ENCODE results near the gene RGCC.

DNA sequence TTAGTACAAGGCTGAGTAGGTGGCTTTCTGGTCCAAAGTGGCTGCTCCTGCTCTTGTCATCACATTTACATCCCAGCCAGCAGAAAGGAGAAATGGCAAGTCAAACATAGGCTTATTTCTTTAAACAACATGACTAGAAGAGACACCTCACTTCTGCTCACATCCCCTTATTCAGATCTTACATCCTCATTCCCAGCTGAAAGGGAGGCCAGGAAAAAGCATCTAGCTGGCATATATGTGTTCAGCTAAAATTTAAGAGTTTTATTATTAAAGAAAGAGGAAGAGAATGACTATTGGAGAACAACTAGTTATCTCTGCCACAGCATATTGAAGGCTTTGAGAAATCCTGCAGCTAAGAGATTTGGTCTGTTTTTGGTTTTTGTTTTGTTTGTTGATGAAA, 34.1 kb downstream of the RGCC start:
- TF ChIP-seq EZH2phosphoT487 (IDR thresholded peaks at IDR 0.05; ENCODE audit: low read length) (no peak), CTCF (IDR thresholded peaks at IDR 0.05; ENCODE audit: low read length) (no peak)

Data from MM.1S (cell line).